NCI-H345 (cell line): ENCODE measurements around the gene SNHG17.
A peak's percentile ranks its signal among the peaks of the same experiment; 100 is the strongest.
"Not testable (repeated sequence)": the region's sequence is repeated elsewhere in the genome, so short reads cannot be mapped to it uniquely, and the experiment has no call there.

Source experiments
- DNase-seq: peaks from one replicate; lab custom pipeline; 2025; lab: John Stamatoyannopoulos, UW

SNHG17 gene

GRCh38 chr20:38447931-38448675 is 13.0 kb upstream of the SNHG17 start:
- no peak for DNase-seq

GRCh38 chr20:38447251-38447661 is 12.1 kb upstream of the SNHG17 start:
- DNase-seq, result no peak

GRCh38 chr20:38446441-38447209 is 11.5 kb upstream of the SNHG17 start:
- DNase-seq, result peak; percentile 97

GRCh38 chr20:38445901-38446425 is 10.8 kb upstream of the SNHG17 start:
- DNase-seq, result no peak

- DNase-seq, result no peak
These were observed 10.3 kb upstream of the SNHG17 start for GRCh38 chr20:38445381-38445796.

GRCh38 chr20:38441916-38442315 is 6.8 kb upstream of the SNHG17 start:
- no peak for DNase-seq

- not testable (repeated sequence) for DNase-seq
These were observed 6.0 kb upstream of the SNHG17 start for GRCh38 chr20:38441110-38441509.

GRCh38 chr20:38437796-38438195 is 2.7 kb upstream of the SNHG17 start:
- DNase-seq, result no peak

GRCh38 chr20:38435555-38435939 is 419 bp upstream of the SNHG17 start:
- no peak for DNase-seq

- no peak for DNase-seq
These were observed 807 bp downstream of the SNHG17 start for GRCh38 chr20:38434301-38434741.

- no peak for DNase-seq
These were observed 1.7 kb downstream of the SNHG17 start for GRCh38 chr20:38433304-38433972.

- not testable (repeated sequence) for DNase-seq
These were observed 2.3 kb downstream of the SNHG17 start for GRCh38 chr20:38432870-38433269.

GRCh38 chr20:38432292-38432691 is 2.8 kb downstream of the SNHG17 start:
- no peak for DNase-seq

- no peak for DNase-seq
These were observed 4.3 kb downstream of the SNHG17 start for GRCh38 chr20:38430679-38431325.

- no peak for DNase-seq
These were observed 5.8 kb downstream of the SNHG17 start for GRCh38 chr20:38429301-38429700.

GRCh38 chr20:38428800-38429199 is 6.3 kb downstream of the SNHG17 start:
- no peak for DNase-seq

- DNase-seq, result no peak
These were observed 7.5 kb downstream of the SNHG17 start for GRCh38 chr20:38427655-38428023.

- no peak for DNase-seq
These were observed 8.9 kb downstream of the SNHG17 start for GRCh38 chr20:38426006-38426897.

- no peak for DNase-seq
These were observed 10.7 kb downstream of the SNHG17 start for GRCh38 chr20:38424401-38424800.

- DNase-seq, result no peak
These were observed 11.6 kb downstream of the SNHG17 start for GRCh38 chr20:38423541-38423940.

- no peak for DNase-seq
These were observed 13.2 kb downstream of the SNHG17 start for GRCh38 chr20:38421915-38422314.
